Stimulated activated CD8-positive, alpha-beta memory T cell treated with anti-CD3 and anti-CD28 coated beads, Interleukin-7, amount 100 ng/mL, for 1 hour (primary cell): ENCODE data around the gene VWA8.
"Not testable (repeated sequence)": the region's sequence is repeated elsewhere in the genome, so short reads cannot be mapped to it uniquely, and the experiment has no call there.

Source experiments
- DNase-seq, 2 donors: peaks; one replicate each; pipeline ENCODE4 v3.0.0-alpha.2; 2020; ENCODE audit warnings: low read depth in 2 of 2

The VWA8 gene

GRCh38 chr13:41587490-41587889 lies 373.4 kb downstream of the VWA8 start:
- DNase-seq, result peak in 1 of 2 donors; percentile 7

GRCh38 chr13:41586216-41586615 lies 374.7 kb downstream of the VWA8 start:
- no peak for DNase-seq

- no peak for DNase-seq
These were observed 378.9 kb downstream of the VWA8 start for GRCh38 chr13:41582027-41582463.

GRCh38 chr13:41580345-41580744 lies 380.6 kb downstream of the VWA8 start:
- no peak for DNase-seq

GRCh38 chr13:41579881-41580280 lies 381.0 kb downstream of the VWA8 start:
- DNase-seq, result no peak

- no peak for DNase-seq
These were observed 381.7 kb downstream of the VWA8 start for GRCh38 chr13:41579168-41579567.

GRCh38 chr13:41578371-41578770 lies 382.5 kb downstream of the VWA8 start:
- no peak for DNase-seq

GRCh38 chr13:41577436-41577835 lies 383.5 kb downstream of the VWA8 start:
- DNase-seq, result no peak

GRCh38 chr13:41573640-41574039 lies 387.3 kb downstream of the VWA8 start:
- DNase-seq, result not testable (repeated sequence)

- not testable (repeated sequence) for DNase-seq
These were observed 389.0 kb downstream of the VWA8 start for GRCh38 chr13:41571817-41572340.

- no peak for DNase-seq
These were observed 391.9 kb downstream of the VWA8 start for GRCh38 chr13:41568972-41569351.

GRCh38 chr13:41568143-41568971 lies 392.6 kb downstream of the VWA8 start:
- DNase-seq, result no peak

GRCh38 chr13:41567363-41567762 lies 393.5 kb downstream of the VWA8 start:
- no peak for DNase-seq

- DNase-seq, result no peak
These were observed 395.1 kb downstream of the VWA8 start for GRCh38 chr13:41565846-41566245.

GRCh38 chr13:41565216-41565615 lies 395.7 kb downstream of the VWA8 start:
- no peak for DNase-seq

- no peak for DNase-seq
These were observed 396.9 kb downstream of the VWA8 start for GRCh38 chr13:41563984-41564365.

GRCh38 chr13:41563341-41563983 lies 397.4 kb downstream of the VWA8 start:
- DNase-seq, result no peak

- no peak for DNase-seq
These were observed 398.2 kb downstream of the VWA8 start for GRCh38 chr13:41562541-41563178.

- DNase-seq, result no peak
These were observed 398.8 kb downstream of the VWA8 start for GRCh38 chr13:41562083-41562482.

- no peak for DNase-seq
These were observed 399.7 kb downstream of the VWA8 start for GRCh38 chr13:41561170-41561569.

GRCh38 chr13:41558781-41559560 lies 401.9 kb downstream of the VWA8 start:
- no peak for DNase-seq

GRCh38 chr13:41557719-41558118 lies 403.2 kb downstream of the VWA8 start:
- DNase-seq, result no peak
